ENCODE measurements around the gene TYW5.

DNA sequence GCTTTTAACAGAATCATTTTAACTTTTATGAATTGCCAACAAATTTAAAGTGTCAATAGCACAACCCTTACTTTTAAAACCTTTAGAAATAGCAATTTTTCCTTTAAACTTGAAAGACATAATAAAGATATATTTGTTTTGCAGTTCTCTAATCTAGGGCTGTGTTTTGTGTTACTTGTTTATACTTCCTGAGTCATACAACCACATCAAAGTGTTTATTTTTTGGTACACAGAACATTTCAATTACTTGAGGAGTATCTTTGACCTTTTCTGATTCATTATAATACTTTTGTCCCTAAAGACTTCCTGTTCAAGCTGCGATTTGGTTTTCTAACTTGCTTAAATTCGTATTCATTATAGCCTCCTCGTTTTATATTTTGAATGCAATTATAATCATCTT lies 21.8 kb downstream of the TYW5 start:
- TF ChIP-seq, protein P1, sequence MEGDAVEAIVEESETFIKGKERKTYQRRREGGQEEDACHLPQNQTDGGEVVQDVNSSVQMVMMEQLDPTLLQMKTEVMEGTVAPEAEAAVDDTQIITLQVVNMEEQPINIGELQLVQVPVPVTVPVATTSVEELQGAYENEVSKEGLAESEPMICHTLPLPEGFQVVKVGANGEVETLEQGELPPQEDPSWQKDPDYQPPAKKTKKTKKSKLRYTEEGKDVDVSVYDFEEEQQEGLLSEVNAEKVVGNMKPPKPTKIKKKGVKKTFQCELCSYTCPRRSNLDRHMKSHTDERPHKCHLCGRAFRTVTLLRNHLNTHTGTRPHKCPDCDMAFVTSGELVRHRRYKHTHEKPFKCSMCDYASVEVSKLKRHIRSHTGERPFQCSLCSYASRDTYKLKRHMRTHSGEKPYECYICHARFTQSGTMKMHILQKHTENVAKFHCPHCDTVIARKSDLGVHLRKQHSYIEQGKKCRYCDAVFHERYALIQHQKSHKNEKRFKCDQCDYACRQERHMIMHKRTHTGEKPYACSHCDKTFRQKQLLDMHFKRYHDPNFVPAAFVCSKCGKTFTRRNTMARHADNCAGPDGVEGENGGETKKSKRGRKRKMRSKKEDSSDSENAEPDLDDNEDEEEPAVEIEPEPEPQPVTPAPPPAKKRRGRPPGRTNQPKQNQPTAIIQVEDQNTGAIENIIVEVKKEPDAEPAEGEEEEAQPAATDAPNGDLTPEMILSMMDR (IDR thresholded peaks at IDR 0.05), result no peak
- no peak for TF ChIP-seq POLR2A (IDR thresholded peaks at IDR 0.05)
